Choroid plexus epithelial cell (primary cell): ENCODE results near the gene SNX14.
"Not testable (repeated sequence)": the region's sequence is repeated elsewhere in the genome, so short reads cannot be mapped to it uniquely, and the experiment has no call there.

Experiments used
- DNase-seq: peaks from one replicate; pipeline ENCODE4 v3.0.0-alpha.2; 2010; ENCODE audit warnings: low read depth
- H3K4me3 ChIP-seq: 2 replicates; pipeline ENCODE4 v1.5.1; 2011; ENCODE audit warnings: low read depth, mild to moderate bottlenecking, control low read depth, low read length, moderate library complexity
- CTCF ChIP-seq: conservative IDR thresholded peaks from 2 replicates; pipeline ENCODE4 v1.5.1; 2011; ENCODE audit warnings: low read depth, mild to moderate bottlenecking, control low read depth, inconsistent platforms, low read length, moderate library complexity

The SNX14 gene

GRCh38 chr6:85637579-85637978 lies 43.9 kb upstream of the SNX14 start:
- TF ChIP-seq CTCF = no peak
- H3K4me3 ChIP-seq = no peak overlapping the region
- DNase-seq = no peak

GRCh38 chr6:85632164-85632942 lies 38.7 kb upstream of the SNX14 start:
- DNase-seq = no peak
- TF ChIP-seq CTCF = no peak
- H3K4me3 ChIP-seq = no peak overlapping the region

GRCh38 chr6:85631117-85631516 lies 37.5 kb upstream of the SNX14 start:
- DNase-seq = peak; percentile 23
- not testable (repeated sequence) for H3K4me3 ChIP-seq

GRCh38 chr6:85628353-85628752 lies 34.7 kb upstream of the SNX14 start:
- no peak for TF ChIP-seq CTCF
- no peak overlapping the region for H3K4me3 ChIP-seq
- DNase-seq = no peak

GRCh38 chr6:85620308-85620707 lies 26.6 kb upstream of the SNX14 start:
- H3K4me3 ChIP-seq = no peak overlapping the region
- DNase-seq = peak; percentile 39
- no peak for TF ChIP-seq CTCF

- no peak for DNase-seq
- TF ChIP-seq CTCF = no peak
- no peak overlapping the region for H3K4me3 ChIP-seq
These were observed 21.1 kb upstream of the SNX14 start for GRCh38 chr6:85614780-85615179.

- no peak for TF ChIP-seq CTCF
- H3K4me3 ChIP-seq = no peak overlapping the region
- no peak for DNase-seq
These were observed 19.2 kb upstream of the SNX14 start for GRCh38 chr6:85612690-85613474.
